ENCODE results near the gene PSMD11.

The PSMD11 gene

GRCh38 chr17:32463304-32463703 lies 19.0 kb downstream of the PSMD11 start:
- DNase-seq (ENCODE audit: insufficient read length, low spot score) = no peak
- TF ChIP-seq CTCF (IDR thresholded peaks at IDR 0.05; ENCODE audit: insufficient read depth, missing control alignments) = no peak
- FAIRE-seq = no peak

GRCh38 chr17:32464374-32464773 lies 20.1 kb downstream of the PSMD11 start:
- no peak for FAIRE-seq
- no peak for TF ChIP-seq CTCF (IDR thresholded peaks at IDR 0.05; ENCODE audit: insufficient read depth, missing control alignments)
- DNase-seq (ENCODE audit: insufficient read length, low spot score) = no peak

GRCh38 chr17:32467949-32468348 lies 23.6 kb downstream of the PSMD11 start:
- no peak for FAIRE-seq
- TF ChIP-seq CTCF (IDR thresholded peaks at IDR 0.05; ENCODE audit: insufficient read depth, missing control alignments) = no peak
- DNase-seq (ENCODE audit: insufficient read length, low spot score) = no peak

GRCh38 chr17:32470405-32471167 lies 26.3 kb downstream of the PSMD11 start:
- FAIRE-seq (no peak), DNase-seq (ENCODE audit: insufficient read length, low spot score) (no peak)
- TF ChIP-seq CTCF (IDR thresholded peaks at IDR 0.05; ENCODE audit: insufficient read depth, missing control alignments) = no peak

GRCh38 chr17:32471652-32472051 lies 27.3 kb downstream of the PSMD11 start:
- no peak for TF ChIP-seq CTCF (IDR thresholded peaks at IDR 0.05; ENCODE audit: insufficient read depth, missing control alignments)
- FAIRE-seq (no peak), DNase-seq (ENCODE audit: insufficient read length, low spot score) (no peak)

GRCh38 chr17:32475258-32475657 lies 30.9 kb downstream of the PSMD11 start:
- FAIRE-seq (no peak), DNase-seq (ENCODE audit: insufficient read length, low spot score) (no peak)
- no peak for TF ChIP-seq CTCF (IDR thresholded peaks at IDR 0.05; ENCODE audit: insufficient read depth, missing control alignments)

- no peak for DNase-seq (ENCODE audit: insufficient read length, low spot score)
- FAIRE-seq = no peak
- no peak for TF ChIP-seq CTCF (IDR thresholded peaks at IDR 0.05; ENCODE audit: insufficient read depth, missing control alignments)
These were observed 32.9 kb downstream of the PSMD11 start for GRCh38 chr17:32477220-32477619.
